GM21515 (cell line): ENCODE results near the gene ARHGAP30.
"Not testable (repeated sequence)": the region's sequence is repeated elsewhere in the genome, so short reads cannot be mapped to it uniquely, and the experiment has no call there.

Experiments used
- ATAC-seq: cut with Tn5 transposase; IDR thresholded peaks from one replicate; pipeline ENCODE4 v1.9.1; 2021; ENCODE audit not compliant: unreplicated experiment

The ARHGAP30 gene

GRCh38 chr1:161069731-161070270 is at the start of gene ARHGAP30:
TSS of gene ARHGAP30 (minus strand) at chr1:161069891. CDS start at chr1:161069624, 267 bp downstream.
- ATAC-seq: peak; percentile 80

- peak; percentile 72 for ATAC-seq
Observed at GRCh38 chr1:161117759-161118581, 48.3 kb upstream of the ARHGAP30 start, which contains the start of the genes NIT1 and PFDN2. TSS of gene NIT1 (plus strand) at chr1:161118105. CDS start at chr1:161118177, 72 bp downstream. TSS of gene PFDN2 (minus strand) at chr1:161118037. CDS start at chr1:161118026, 11 bp downstream.

- ATAC-seq: not testable (repeated sequence)
Observed at GRCh38 chr1:161115961-161116360, 46.3 kb upstream of the ARHGAP30 start.

GRCh38 chr1:161115132-161115711 is 45.5 kb upstream of the ARHGAP30 start:
- no peak for ATAC-seq

- ATAC-seq: no peak
Observed at GRCh38 chr1:161114556-161114955, 44.9 kb upstream of the ARHGAP30 start.

GRCh38 chr1:161113915-161114314 is 44.2 kb upstream of the ARHGAP30 start:
- ATAC-seq: no peak

- ATAC-seq: no peak
Observed at GRCh38 chr1:161111527-161111926, 41.8 kb upstream of the ARHGAP30 start.

GRCh38 chr1:161111117-161111516 is 41.4 kb upstream of the ARHGAP30 start:
- ATAC-seq: no peak

- no peak for ATAC-seq
Observed at GRCh38 chr1:161106431-161106830, 36.7 kb upstream of the ARHGAP30 start.

- ATAC-seq: no peak
Observed at GRCh38 chr1:161100556-161100955, 30.9 kb upstream of the ARHGAP30 start.

GRCh38 chr1:161099090-161099802 is 29.6 kb upstream of the ARHGAP30 start:
- ATAC-seq: no peak

- ATAC-seq: peak; percentile 71
Observed at GRCh38 chr1:161098210-161099068, 28.7 kb upstream of the ARHGAP30 start, which contains the start of gene KLHDC9. TSS of gene KLHDC9 (plus strand) at chr1:161098361. CDS start at chr1:161098536, 175 bp downstream.

GRCh38 chr1:161096530-161096929 is 26.8 kb upstream of the ARHGAP30 start:
- ATAC-seq: no peak

GRCh38 chr1:161096015-161096414 is 26.3 kb upstream of the ARHGAP30 start:
- no peak for ATAC-seq

- ATAC-seq: no peak
Observed at GRCh38 chr1:161095230-161095629, 25.5 kb upstream of the ARHGAP30 start.

- ATAC-seq: no peak
Observed at GRCh38 chr1:161094481-161094880, 24.8 kb upstream of the ARHGAP30 start.

GRCh38 chr1:161092621-161093028 is 22.9 kb upstream of the ARHGAP30 start:
- ATAC-seq: no peak

GRCh38 chr1:161091796-161092507 is 22.3 kb upstream of the ARHGAP30 start:
- no peak for ATAC-seq

GRCh38 chr1:161091093-161091492 is 21.4 kb upstream of the ARHGAP30 start:
- ATAC-seq: no peak

GRCh38 chr1:161090617-161091016 is 20.9 kb upstream of the ARHGAP30 start:
- no peak for ATAC-seq
